ENCODE measurements around the gene CETP. TPM values are rescaled to one million over a fixed set of nuclear protein-coding genes. Genes with fewer than 3 reads are reported as not detected.
"Not testable (repeated sequence)": the region's sequence is repeated elsewhere in the genome, so short reads cannot be mapped to it uniquely, and the experiment has no call there.

CETP gene
- total RNA-seq, 4 donors from 2014 or later, result 0.52 to 0.79 TPM; not detected in 2

- 67 to 73% methylated on average over 1 of the region's 1 CpG for WGBS, 2 donors
- intact Hi-C loops (cut with DNase I; ENCODE audit: low total_unique reads), result no loop called here
- no peak overlapping the region for H3K4me3 ChIP-seq (ENCODE audit: low read depth, poor library complexity, severe bottlenecking)
- no peak for DNase-seq (ENCODE audit: low spot score in 2 of 2)
- no peak for TF ChIP-seq POLR2A (IDR thresholded peaks at IDR 0.05)
- TF ChIP-seq, protein P1, sequence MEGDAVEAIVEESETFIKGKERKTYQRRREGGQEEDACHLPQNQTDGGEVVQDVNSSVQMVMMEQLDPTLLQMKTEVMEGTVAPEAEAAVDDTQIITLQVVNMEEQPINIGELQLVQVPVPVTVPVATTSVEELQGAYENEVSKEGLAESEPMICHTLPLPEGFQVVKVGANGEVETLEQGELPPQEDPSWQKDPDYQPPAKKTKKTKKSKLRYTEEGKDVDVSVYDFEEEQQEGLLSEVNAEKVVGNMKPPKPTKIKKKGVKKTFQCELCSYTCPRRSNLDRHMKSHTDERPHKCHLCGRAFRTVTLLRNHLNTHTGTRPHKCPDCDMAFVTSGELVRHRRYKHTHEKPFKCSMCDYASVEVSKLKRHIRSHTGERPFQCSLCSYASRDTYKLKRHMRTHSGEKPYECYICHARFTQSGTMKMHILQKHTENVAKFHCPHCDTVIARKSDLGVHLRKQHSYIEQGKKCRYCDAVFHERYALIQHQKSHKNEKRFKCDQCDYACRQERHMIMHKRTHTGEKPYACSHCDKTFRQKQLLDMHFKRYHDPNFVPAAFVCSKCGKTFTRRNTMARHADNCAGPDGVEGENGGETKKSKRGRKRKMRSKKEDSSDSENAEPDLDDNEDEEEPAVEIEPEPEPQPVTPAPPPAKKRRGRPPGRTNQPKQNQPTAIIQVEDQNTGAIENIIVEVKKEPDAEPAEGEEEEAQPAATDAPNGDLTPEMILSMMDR (IDR thresholded peaks at IDR 0.05), result no peak
Observed at GRCh38 chr16:56986361-56986760, 24.6 kb downstream of the CETP start.

DNA sequence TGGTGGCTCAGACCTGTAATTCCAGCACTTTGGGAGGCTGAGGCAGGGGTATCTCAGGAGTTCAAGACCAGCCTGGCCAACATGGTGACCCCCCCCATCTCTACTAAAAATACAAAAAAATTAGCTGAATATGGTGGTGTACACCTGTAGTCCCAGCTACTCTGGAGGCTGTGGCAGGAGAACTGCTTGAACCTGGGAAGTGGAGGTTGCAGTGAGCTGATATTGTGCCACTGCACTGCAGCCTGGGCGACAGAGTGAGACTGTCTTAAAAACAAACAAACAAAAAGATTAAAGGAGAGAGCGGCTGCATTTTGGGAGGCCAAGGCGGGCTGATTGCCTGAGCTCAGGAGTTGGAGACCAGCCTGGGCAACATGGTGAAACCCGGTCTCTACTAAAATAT is 25.2 kb downstream of the CETP start:
- DNase-seq (ENCODE audit: low spot score in 2 of 2); intact Hi-C loops (cut with DNase I; ENCODE audit: low total_unique reads); H3K4me3 ChIP-seq (ENCODE audit: low read depth, poor library complexity, severe bottlenecking): not testable (repeated sequence)
- WGBS, 2 donors, result 84 to 88% methylated on average over 4 of the region's 4 CpGs

DNA sequence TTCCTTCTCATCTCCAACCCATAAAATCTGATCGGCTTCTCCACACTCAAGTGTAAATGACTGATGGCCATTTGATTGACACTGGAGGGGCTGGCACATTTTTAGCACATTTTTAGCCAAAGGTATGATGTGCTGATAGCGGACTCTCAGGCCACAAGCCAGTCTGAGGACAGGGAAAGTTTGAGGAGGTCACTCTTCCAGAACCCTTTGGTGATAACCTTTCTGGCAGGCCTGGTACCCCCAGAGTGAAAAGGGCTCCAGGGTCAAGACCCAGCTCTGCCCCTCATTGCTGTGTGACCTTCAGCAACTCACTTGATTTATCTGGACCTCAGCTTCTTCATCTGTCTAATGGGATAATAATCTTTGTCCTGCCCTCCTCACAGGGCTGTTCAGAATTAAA is 25.9 kb downstream of the CETP start:
- no peak for DNase-seq (ENCODE audit: low spot score in 2 of 2)
- TF ChIP-seq, protein P1 (IDR thresholded peaks at IDR 0.05), result no peak
- no peak for TF ChIP-seq POLR2A (IDR thresholded peaks at IDR 0.05)
- H3K4me3 ChIP-seq (ENCODE audit: low read depth, poor library complexity, severe bottlenecking), result no peak overlapping the region
- intact Hi-C loops (cut with DNase I; ENCODE audit: low total_unique reads), result no loop called here
- 93 to 98% methylated on average over 2 of the region's 2 CpGs for WGBS, 2 donors

DNA sequence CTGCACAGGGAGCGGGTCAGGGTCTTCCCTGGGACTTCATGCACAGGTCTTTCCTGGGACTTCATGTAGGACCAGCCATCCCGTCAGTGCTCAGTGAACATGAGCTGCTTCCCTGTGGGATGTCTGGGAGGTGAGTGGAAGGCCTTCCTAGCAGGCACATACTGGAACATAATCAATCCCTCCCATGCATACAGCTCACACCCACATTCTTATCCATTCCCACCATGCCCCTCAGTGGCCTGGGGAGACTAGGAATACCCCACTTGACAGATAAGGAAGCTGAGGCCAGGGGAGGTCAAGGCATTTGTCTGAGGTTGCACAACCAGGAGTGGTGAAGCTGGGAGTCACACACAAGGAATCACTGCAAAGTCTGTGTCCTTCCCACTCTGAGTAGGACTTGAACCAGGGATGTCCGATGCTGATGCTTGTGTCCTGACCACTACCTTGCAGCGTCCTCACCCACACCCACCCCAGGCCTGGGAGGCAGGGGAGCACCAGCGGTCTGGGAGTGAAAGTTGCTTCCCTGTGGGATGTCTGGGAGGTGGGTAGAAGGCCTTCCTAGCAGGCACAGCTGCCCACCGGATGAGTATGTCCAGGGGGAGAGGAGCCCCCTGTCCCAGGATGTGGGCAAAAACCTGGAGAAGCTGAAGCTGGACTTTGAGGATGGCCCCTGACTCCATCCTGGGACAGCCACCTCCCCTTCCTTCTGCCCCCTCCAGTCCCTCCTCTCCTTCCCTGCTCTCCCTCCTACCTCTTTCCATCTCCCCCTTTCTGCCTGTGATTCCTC is 26.6 kb downstream of the CETP start:
- peak overlapping the region; percentile 54 for H3K4me3 ChIP-seq (ENCODE audit: low read depth, poor library complexity, severe bottlenecking)
- 73 to 74% methylated on average over 5 to 6 of the region's 6 CpGs for WGBS, 2 donors
- DNase-seq (ENCODE audit: low spot score in 2 of 2), result no peak
- no peak for TF ChIP-seq POLR2A (IDR thresholded peaks at IDR 0.05)
- TF ChIP-seq, protein P1 (IDR thresholded peaks at IDR 0.05), result no peak
- intact Hi-C loops (cut with DNase I; ENCODE audit: low total_unique reads), result no loop called here

- intact Hi-C loops (cut with DNase I; ENCODE audit: low total_unique reads), result no loop called here
- 1 to 3% methylated on average over 40 to 62 of the region's 64 CpGs for WGBS, 2 donors
- TF ChIP-seq POLR2A (IDR thresholded peaks at IDR 0.05), result no peak
- TF ChIP-seq, protein P1 (IDR thresholded peaks at IDR 0.05), result no peak
- DNase-seq (ENCODE audit: low spot score in 2 of 2), result peak; percentile 81 to 97
- H3K4me3 ChIP-seq (ENCODE audit: low read depth, poor library complexity, severe bottlenecking), result peak within 1 kb of the TSS; percentile 54
Observed at GRCh38 chr16:56988948-56989945, 27.5 kb downstream of the CETP start, which contains the start of gene NLRC5. TSS of gene NLRC5 (plus strand) at chr16:56989557. CDS start at chr16:57020713, 31,156 bp downstream.

DNA sequence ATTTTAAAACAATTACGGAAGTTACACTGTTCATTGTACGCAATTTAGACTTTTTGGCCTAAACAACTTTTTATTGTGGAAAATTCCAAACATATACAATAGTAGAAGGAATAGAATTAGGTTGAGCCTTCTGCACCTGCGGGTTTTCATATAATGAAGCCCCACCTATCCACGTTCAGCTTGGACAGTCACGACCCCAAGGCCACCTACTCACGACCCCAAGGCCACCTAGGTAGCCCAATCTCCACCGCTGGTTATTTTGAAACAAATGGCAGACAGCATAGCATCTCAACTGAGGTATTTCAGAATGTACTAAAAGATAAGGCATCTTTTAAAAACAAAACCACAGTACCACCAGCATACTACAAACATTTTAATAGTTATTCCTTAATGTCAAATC is 28.2 kb downstream of the CETP start:
- DNase-seq (ENCODE audit: low spot score in 2 of 2), result no peak
- TF ChIP-seq, protein P1 (IDR thresholded peaks at IDR 0.05), result no peak
- no peak for TF ChIP-seq POLR2A (IDR thresholded peaks at IDR 0.05)
- H3K4me3 ChIP-seq (ENCODE audit: low read depth, poor library complexity, severe bottlenecking), result peak overlapping the region; percentile 54
- intact Hi-C loops (cut with DNase I; ENCODE audit: low total_unique reads), result no loop called here
- WGBS, 2 donors, result 5 to 14% methylated on average over 7 of the region's 7 CpGs

All from lower leg skin (tissue), 4 donors.